Measurements from ENCODE around the gene ADGRD1.

ADGRD1 gene

GRCh38 chr12:131004166-131004565 is 50.5 kb downstream of the ADGRD1 start:
- TF ChIP-seq REST (IDR thresholded peaks at IDR 0.05; ENCODE audit: insufficient read depth in 1 of 2, low read depth in 2 of 2, low read length in 2 of 2): no peak
- no peak for TF ChIP-seq SIN3A (IDR thresholded peaks at IDR 0.05; ENCODE audit: borderline replicate concordance, insufficient read depth, low read length)
- TF ChIP-seq POLR2AphosphoS5 (IDR thresholded peaks at IDR 0.05; ENCODE audit: low read depth, low read length): no peak
- TF ChIP-seq TAF1 (IDR thresholded peaks at IDR 0.05; ENCODE audit: borderline replicate concordance, insufficient read depth, low read length): no peak
- no peak for TF ChIP-seq FOXP2 (optimal IDR thresholded peaks at IDR 0.05; ENCODE audit: borderline replicate concordance, extremely low read depth, extremely low read length, insufficient read depth)

- TF ChIP-seq TAF1 (IDR thresholded peaks at IDR 0.05; ENCODE audit: borderline replicate concordance, insufficient read depth, low read length): no peak
- no peak for TF ChIP-seq REST (IDR thresholded peaks at IDR 0.05; ENCODE audit: insufficient read depth in 1 of 2, low read depth in 2 of 2, low read length in 2 of 2)
- TF ChIP-seq POLR2AphosphoS5 (IDR thresholded peaks at IDR 0.05; ENCODE audit: low read depth, low read length): no peak
Measured at GRCh38 chr12:131005161-131006035, 51.7 kb downstream of the ADGRD1 start.

DNA sequence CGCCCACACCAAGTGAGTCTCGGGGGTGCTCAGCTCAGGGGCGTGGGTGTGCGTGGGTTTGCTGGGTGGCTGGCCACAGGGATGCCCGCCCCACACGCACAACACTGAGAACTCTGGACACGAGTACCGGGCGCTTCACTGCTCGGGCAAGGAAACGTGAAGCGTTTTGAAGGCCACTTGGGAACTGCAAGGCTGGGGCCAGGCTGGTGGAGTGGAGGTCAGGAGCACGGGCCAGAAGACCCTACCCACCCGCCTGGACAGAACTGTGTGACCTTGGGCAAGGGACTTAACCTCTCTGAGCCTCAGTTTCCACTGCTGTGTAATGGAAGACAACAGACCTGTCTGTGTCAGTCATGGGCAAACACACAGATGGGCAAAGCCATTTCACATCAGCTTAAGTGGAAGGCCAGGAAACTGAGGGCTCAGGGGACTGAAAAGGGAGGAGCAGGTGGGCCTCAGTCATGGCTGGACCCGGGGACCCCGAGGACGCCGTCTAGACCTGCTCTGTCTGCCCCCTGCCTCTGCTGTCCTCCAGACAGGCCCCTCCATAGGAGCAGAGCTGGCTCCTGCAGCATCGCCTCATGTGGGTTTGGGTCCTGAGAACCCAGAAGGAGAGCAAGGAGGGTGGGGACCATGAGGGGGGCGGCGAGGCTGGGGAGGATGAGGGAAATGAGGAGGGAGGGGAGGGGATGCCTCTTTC is 52.5 kb downstream of the ADGRD1 start:
- TF ChIP-seq SIN3A (IDR thresholded peaks at IDR 0.05; ENCODE audit: borderline replicate concordance, insufficient read depth, low read length): no peak
- no peak for TF ChIP-seq POLR2AphosphoS5 (IDR thresholded peaks at IDR 0.05; ENCODE audit: low read depth, low read length)
- TF ChIP-seq FOXP2 (optimal IDR thresholded peaks at IDR 0.05; ENCODE audit: borderline replicate concordance, extremely low read depth, extremely low read length, insufficient read depth): no peak
- TF ChIP-seq TAF1 (IDR thresholded peaks at IDR 0.05; ENCODE audit: borderline replicate concordance, insufficient read depth, low read length): no peak
- TF ChIP-seq REST (IDR thresholded peaks at IDR 0.05; ENCODE audit: insufficient read depth in 1 of 2, low read depth in 2 of 2, low read length in 2 of 2): no peak

DNA sequence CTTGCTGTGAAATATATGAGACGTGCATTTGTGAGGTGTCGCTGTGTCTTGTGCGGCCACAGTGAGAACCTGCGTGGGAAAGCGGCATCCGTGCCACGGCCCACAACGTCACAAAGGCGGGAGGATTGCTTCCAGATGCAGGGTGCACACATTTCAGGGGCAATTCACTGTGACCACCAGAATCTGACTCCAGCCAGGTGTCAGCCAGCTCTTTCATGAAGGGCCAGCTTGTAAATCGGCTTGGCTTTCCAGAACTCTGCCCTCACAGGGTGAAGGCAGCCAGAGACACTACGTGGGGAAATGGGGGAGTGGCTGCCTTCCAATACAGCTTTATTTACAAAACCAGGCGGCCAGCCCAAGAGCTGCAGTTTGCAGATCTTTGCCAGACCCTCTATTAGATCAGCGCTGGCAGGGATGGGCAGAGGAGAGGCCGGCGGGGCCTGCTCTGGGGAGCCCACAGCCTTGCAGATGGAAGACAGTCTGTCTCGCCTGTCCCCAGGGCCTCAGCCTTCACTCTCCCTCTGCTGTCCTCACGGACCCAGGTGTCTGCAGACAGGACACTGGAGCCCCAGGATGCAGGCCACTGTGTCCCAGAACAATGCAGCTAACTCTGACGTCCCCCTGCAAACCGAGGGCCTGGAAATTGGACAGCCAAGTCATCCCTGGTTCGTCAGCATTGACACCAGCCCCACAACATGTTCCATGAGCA is 53.5 kb downstream of the ADGRD1 start:
- TF ChIP-seq FOXP2 (optimal IDR thresholded peaks at IDR 0.05; ENCODE audit: borderline replicate concordance, extremely low read depth, extremely low read length, insufficient read depth): no peak

- TF ChIP-seq TAF1 (IDR thresholded peaks at IDR 0.05; ENCODE audit: borderline replicate concordance, insufficient read depth, low read length) (no peak), SIN3A (IDR thresholded peaks at IDR 0.05; ENCODE audit: borderline replicate concordance, insufficient read depth, low read length) (no peak), REST (IDR thresholded peaks at IDR 0.05; ENCODE audit: insufficient read depth in 1 of 2, low read depth in 2 of 2, low read length in 2 of 2) (no peak), FOXP2 (optimal IDR thresholded peaks at IDR 0.05; ENCODE audit: borderline replicate concordance, extremely low read depth, extremely low read length, insufficient read depth) (no peak), POLR2AphosphoS5 (IDR thresholded peaks at IDR 0.05; ENCODE audit: low read depth, low read length) (no peak)
Measured at GRCh38 chr12:131007740-131008117, 54.0 kb downstream of the ADGRD1 start.

Measured in PFSK-1 (cell line).